H1 (cell line): Measurements from ENCODE around the gene NEDD4L. TPM values are rescaled to one million over a fixed set of nuclear protein-coding genes. Genes with fewer than 3 reads are reported as not detected.

Source experiments
- CTCF ChIA-PET: fragments of 300-600 bp; sonication (Branson Sonifier 250); formaldehyde crosslinking; loops from one replicate; lab custom pipeline; 2021; ENCODE audit not compliant: partially characterized antibody; lab: Charles Lee
- POLR2A ChIA-PET: fragments of 300-600 bp; sonication (Branson Sonifier 250); formaldehyde crosslinking; loops from one replicate; lab custom pipeline; 2021; ENCODE audit warnings: inconsistent platforms; ENCODE audit not compliant: partially characterized antibody; lab: Charles Lee
- DNase-seq, 2 experiments: peaks; one replicate each; pipeline versions ENCODE4 v3.0.0 to v3.0.0-alpha.2; 2010 to 2022; ENCODE audit warnings: low spot score in 2 of 2, low read depth in 1 of 2, mixed read lengths in 1 of 2
- FAIRE-seq: peaks from 2 replicates; lab custom pipeline; 2011; peaks lifted over from hg19 to GRCh38; lab: Jason Lieb, UNC
- H2AFZ ChIP-seq: 2 replicates; pipeline ENCODE4 v1.8.1; 2012; ENCODE audit warnings: low read length, inconsistent platforms
- H2AK5ac ChIP-seq: 2 replicates; pipeline ENCODE4 v1.6.1; 2013; ENCODE audit warnings: low read depth, low read length
- H2BK120ac ChIP-seq: replicated peaks from 2 replicates; pipeline ENCODE3; 2013; ENCODE audit warnings: low read depth, low read length, inconsistent platforms
- H2BK12ac ChIP-seq: 2 replicates; pipeline ENCODE4 v1.6.1; 2013; ENCODE audit warnings: low read depth, low read length
- H2BK15ac ChIP-seq: 2 replicates; pipeline ENCODE4 v1.6.1; 2013; ENCODE audit warnings: low read length
- H2BK20ac ChIP-seq: 2 replicates; pipeline ENCODE4 v1.6.1; 2013; ENCODE audit warnings: low read length
- H2BK5ac ChIP-seq: 2 replicates; pipeline ENCODE4 v1.6.1; 2013; ENCODE audit warnings: low read depth, low read length
- H3K14ac ChIP-seq: 2 replicates; pipeline ENCODE4 v1.6.1; 2013; ENCODE audit warnings: inconsistent platforms; ENCODE audit not compliant: insufficient read length
- H3K18ac ChIP-seq: 2 replicates; pipeline ENCODE4 v1.6.1; 2013; ENCODE audit warnings: low read length; ENCODE audit errors: extremely low read depth
- H3K23ac ChIP-seq: 2 replicates; pipeline ENCODE4 v1.6.1; 2013; ENCODE audit warnings: inconsistent platforms; ENCODE audit not compliant: insufficient read length
- H3K23me2 ChIP-seq: 2 replicates; pipeline ENCODE4 v1.6.1; 2013; ENCODE audit warnings: low read depth, low read length
- H3K27ac ChIP-seq: 2 replicates; pipeline ENCODE4 v1.6.1; 2011; ENCODE audit warnings: low read depth, low read length, inconsistent platforms
- H3K27me3 ChIP-seq, 4 experiments: replicated peaks in 1 of 4; 1 replicate in 1 of 4; 2 replicates in 3 of 4; pipeline versions ENCODE4 v1.6.1 to v1.8.1; 2011 to 2013; ENCODE audit warnings: low read length in 3 of 4, mild to moderate bottlenecking in 3 of 4, inconsistent platforms in 2 of 4, mixed read lengths in 2 of 4, moderate library complexity in 1 of 4; ENCODE audit not compliant: control insufficient read depth in 3 of 4, insufficient read depth in 3 of 4; ENCODE audit errors: extremely low read depth in 1 of 4
- H3K36me3 ChIP-seq, 4 experiments: 2 replicates each; pipeline versions ENCODE4 v1.6.1 to v1.8.1; 2011 to 2013; ENCODE audit warnings: mild to moderate bottlenecking in 4 of 4, low read length in 3 of 4, moderate library complexity in 2 of 4, control low read depth in 1 of 4, inconsistent platforms in 1 of 4; ENCODE audit not compliant: insufficient read depth in 4 of 4, control insufficient read depth in 2 of 4
- H3K4ac ChIP-seq: replicated peaks from 2 replicates; pipeline ENCODE3; 2013; ENCODE audit warnings: low read length, low read depth, mixed read lengths, inconsistent platforms; ENCODE audit not compliant: insufficient read length
- H3K4me1 ChIP-seq, 4 experiments: replicated peaks in 1 of 4; 1 replicate in 1 of 4; 2 replicates in 3 of 4; pipeline versions ENCODE4 v1.6.1 to v1.8.1; 2011 to 2013; ENCODE audit warnings: low read length in 3 of 4, inconsistent platforms in 2 of 4, mixed read lengths in 1 of 4; ENCODE audit not compliant: insufficient read depth in 4 of 4, control insufficient read depth in 3 of 4
- H3K4me2 ChIP-seq, 2 experiments: 2 replicates each; pipeline versions ENCODE4 v1.6.1 to v1.8.1; 2011 to 2013; ENCODE audit warnings: low read depth in 2 of 2, low read length in 2 of 2, control low read depth in 1 of 2, inconsistent platforms in 1 of 2, mild to moderate bottlenecking in 1 of 2; ENCODE audit not compliant: insufficient read depth in 1 of 2
- H3K4me3 ChIP-seq, 4 experiments: fragments of 200-600, 300-600 bp in 1 of 4; sonication (generic), shearing (Covaris generic), sonication (Bioruptor Twin) in 1 of 4; 2 replicates each; pipeline versions ENCODE4 v1.5.1 to v1.8.1; 2011 to 2016; ENCODE audit warnings: low read length in 4 of 4, low read depth in 3 of 4, control low read depth in 2 of 4, inconsistent platforms in 2 of 4, mild to moderate bottlenecking in 2 of 4, mixed read lengths in 1 of 4, moderate library complexity in 1 of 4; ENCODE audit not compliant: insufficient read depth in 2 of 4; ENCODE audit errors: extremely low read depth in 1 of 4
- H3K56ac ChIP-seq: replicated peaks from 2 replicates; pipeline ENCODE3; 2013; ENCODE audit warnings: low read depth, mild to moderate bottlenecking, mixed read lengths, low read length, inconsistent platforms; ENCODE audit not compliant: insufficient read length
- H3K79me1 ChIP-seq: 2 replicates; pipeline ENCODE4 v1.6.1; 2013; ENCODE audit warnings: low read depth, low read length, control low read depth
- H3K79me2 ChIP-seq, 2 experiments: 2 replicates each; pipeline versions ENCODE4 v1.6.1 to v1.8.1; 2012 to 2013; ENCODE audit warnings: low read length in 2 of 2, mild to moderate bottlenecking in 2 of 2, inconsistent platforms in 1 of 2; ENCODE audit not compliant: insufficient read depth in 2 of 2, control insufficient read depth in 1 of 2
- H3K9ac ChIP-seq, 4 experiments: replicated peaks in 1 of 4; 1 replicate in 1 of 4; 2 replicates in 3 of 4; pipeline versions ENCODE4 v1.6.1 to v1.8.1; 2011 to 2013; ENCODE audit warnings: low read depth in 3 of 4, low read length in 3 of 4, control low read depth in 2 of 4, mild to moderate bottlenecking in 2 of 4, moderate library complexity in 2 of 4, inconsistent platforms in 1 of 4; ENCODE audit errors: extremely low read depth in 1 of 4
- H3K9me3 ChIP-seq, 2 experiments: 2 replicates each; pipeline versions ENCODE4 v1.6.1 to v1.8.1; 2012 to 2013; ENCODE audit warnings: mild to moderate bottlenecking in 2 of 2, moderate library complexity in 2 of 2, control low read depth in 1 of 2, inconsistent platforms in 1 of 2, low read depth in 1 of 2, low read length in 1 of 2, mixed read lengths in 1 of 2; ENCODE audit not compliant: insufficient read depth in 2 of 2
- H4K20me1 ChIP-seq, 2 experiments: replicated peaks in 1 of 2; 2 replicates each; pipeline versions ENCODE3 to v1.8.1; 2011 to 2013; ENCODE audit warnings: inconsistent platforms in 2 of 2, low read length in 2 of 2, mild to moderate bottlenecking in 1 of 2; ENCODE audit not compliant: insufficient read depth in 2 of 2, control insufficient read depth in 1 of 2
- H4K5ac ChIP-seq: 2 replicates; pipeline ENCODE4 v1.6.1; 2013; ENCODE audit warnings: low read length, low read depth, mixed read lengths, inconsistent platforms; ENCODE audit not compliant: insufficient read length
- H4K8ac ChIP-seq: 2 replicates; pipeline ENCODE4 v1.8.0; 2013; ENCODE audit warnings: mild to moderate bottlenecking, moderate library complexity, low read length, inconsistent platforms; ENCODE audit not compliant: insufficient read depth; ENCODE audit errors: extremely low read depth
- H4K91ac ChIP-seq: replicated peaks from 2 replicates; pipeline ENCODE3; 2013; ENCODE audit warnings: low read length, mixed read lengths, inconsistent platforms; ENCODE audit not compliant: insufficient read length
- CBX5 ChIP-seq: fragments of 300-800, 300-1000 bp; sonication (generic); IDR thresholded peaks from 2 replicates; pipeline ENCODE4 v1.7.1; 2016; ENCODE audit warnings: antibody characterized with exemption, low read length, low read depth
- HDAC2 ChIP-seq, 2 experiments: fragments of 300-600 bp in 1 of 2; sonication (generic) in 1 of 2; IDR thresholded peaks; 2 replicates each; pipeline ENCODE4 v1.6.1; 2011 to 2012; ENCODE audit warnings: low read depth in 2 of 2, low read length in 2 of 2, mild to moderate bottlenecking in 2 of 2, moderate library complexity in 2 of 2, borderline replicate concordance in 1 of 2, inconsistent platforms in 1 of 2
- JUN ChIP-seq: IDR thresholded peaks from 2 replicates; pipeline ENCODE4 v1.6.1; 2011; ENCODE audit warnings: low read depth, mild to moderate bottlenecking, improper control_type of control experiment, low read length
- RXRA ChIP-seq: IDR thresholded peaks from 2 replicates; pipeline ENCODE4 v1.6.1; 2011; ENCODE audit warnings: low read depth, mild to moderate bottlenecking, low read length, moderate library complexity; ENCODE audit not compliant: insufficient read depth
- YY1 ChIP-seq: IDR thresholded peaks from 2 replicates; pipeline ENCODE4 v1.6.1; 2011; ENCODE audit warnings: low read depth, mild to moderate bottlenecking, low read length
- ZNF274 ChIP-seq: IDR thresholded peaks from 2 replicates; pipeline ENCODE4 v1.7.0; 2012; ENCODE audit warnings: low read length, borderline replicate concordance; ENCODE audit errors: extremely low read depth
- WGBS, 2 experiments: shearing (Covaris generic) in 1 of 2; methylation state at CpG; one replicate each; pipeline versions ENCODE4 v1.1.6 to v1.1.7; 2013 to 2015; ENCODE audit warnings: low lambda C conversion rate in 2 of 2, mixed read lengths in 2 of 2, inconsistent platforms in 1 of 2, low coverage in 1 of 2, missing lambda C conversion rate in 1 of 2; ENCODE audit not compliant: insufficient replicate concordance in 2 of 2, insufficient coverage in 1 of 2, insufficient read length in 1 of 2; ENCODE audit errors: extremely low coverage in 1 of 2, missing lambda C conversion rate in 1 of 2; 5-methylcytosine and 5-hydroxymethylcytosine counted together
- polyA plus RNA-seq, 7 experiments: library from polyadenylated mRNA; depleted of rRNA in 3 of 7; stranded (reverse) in 5 of 7; unstranded in 2 of 7; fragments of >200 nt in 5 of 7; fragments of 200-250 nt in 2 of 7; gene quantifications; 1 replicate in 5 of 7; 2 replicates in 1 of 7; 4 replicates in 1 of 7; pipeline versions ENCODE4 v1.2.1 to v1.2.3, GENCODE V29; 2011 to 2013; ENCODE audit warnings: missing spikeins in 2 of 7, mixed read lengths in 2 of 7
- total RNA-seq: library from RNA; stranded (reverse); fragmentation: NEBNext Ultra II Directional; extraction: Animal tissue kit (Norgen Biotek cat#: 25700); gene quantifications from 2 replicates; pipeline ENCODE4 v1.2.1, GENCODE V29; 2021

Gene NEDD4L
- total and polyA plus RNA-seq, 2 of the 8 experiments (the other 6 are each of a cell fraction or from before 2014, with no cell fraction given) = 37.3 to 69.8 TPM

DNA sequence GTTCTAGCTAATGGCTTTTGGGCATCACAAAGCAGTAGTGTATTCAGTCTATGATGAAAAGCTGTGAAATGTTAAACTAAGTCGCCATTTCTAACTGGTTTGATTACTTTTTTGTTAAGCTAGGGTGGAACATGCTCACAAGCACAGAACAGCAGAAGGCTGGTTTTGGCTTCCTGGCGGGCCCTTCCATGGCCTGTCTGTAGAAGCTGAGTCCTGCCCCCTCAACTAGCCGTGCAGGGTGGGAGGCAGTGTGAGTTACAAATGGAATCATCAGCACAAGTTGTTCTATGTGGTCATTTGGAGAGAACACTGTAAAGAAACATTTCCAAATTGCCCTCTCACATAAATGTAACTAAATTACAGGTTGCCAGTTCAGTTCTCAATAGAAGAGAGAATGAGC lies 294.1 kb downstream of the NEDD4L start:
- no peaks in the 10 kb centered on the region for H3K79me2 ChIP-seq
- H3K9me3 ChIP-seq = no peaks in the 10 kb centered on the region
- peak overlapping the region in 1 of 2 experiments; percentile 53; a peak in 1 of 4 replicates for H3K4me2 ChIP-seq
- no peak overlapping the region for H2BK15ac ChIP-seq
- no peak overlapping the region for H3K14ac ChIP-seq
- H4K91ac ChIP-seq = no peak overlapping the region
- CTCF ChIA-PET = interaction anchor here (0.6 to 2.9 kb wide), 7 partner anchors 10 to 417 kb away, joined by 3 to 13 read pairs (median 3); no protein-coding TSS in a partner anchor
- H3K4me3 ChIP-seq = no peak overlapping the region
- H2BK5ac ChIP-seq = no peak overlapping the region
- no peaks in the 10 kb centered on the region for H3K27me3 ChIP-seq
- no peaks in the 10 kb centered on the region; the same call in 1 of the 2 replicates for H3K23me2 ChIP-seq
- no peak for DNase-seq
- no peak overlapping the region for H3K23ac ChIP-seq
- no peak overlapping the region for H2BK120ac ChIP-seq
- H4K5ac ChIP-seq = peak overlapping the region; percentile 34
- TF ChIP-seq RXRA = no peak
- TF ChIP-seq ZNF274 = no peak
- TF ChIP-seq YY1 = no peak
- no peak for TF ChIP-seq HDAC2 (IDR thresholded peaks at IDR 0.05; ENCODE audit: borderline replicate concordance in 1 of 2, low read depth in 2 of 2, low read length in 2 of 2)
- TF ChIP-seq JUN = no peak
- no peak for TF ChIP-seq CBX5
- no peaks in the 10 kb centered on the region for H3K79me1 ChIP-seq
- FAIRE-seq = no peak
- no peak overlapping the region for H3K9ac ChIP-seq
- no peaks in the 10 kb centered on the region for H4K20me1 ChIP-seq
- POLR2A ChIA-PET = no interaction called here
- H2BK12ac ChIP-seq = peak overlapping the region; percentile 21; the same call in 1 of the 2 replicates
- WGBS, 2 experiments = 80% methylated on average over 3 of the region's 3 CpGs; no CpG with 5 or more reads in 1 of the 2 experiments
- H2AFZ ChIP-seq = no peak overlapping the region
- H3K4ac ChIP-seq = no peak overlapping the region
- no peak overlapping the region for H4K8ac ChIP-seq
- H2AK5ac ChIP-seq = no peak overlapping the region
- no peak overlapping the region for H3K27ac ChIP-seq
- H3K4me1 ChIP-seq = peaks cover 10 to 43% (median 34%) of the 10 kb centered on the region in 4 experiments
- H2BK20ac ChIP-seq = no peak overlapping the region
- peaks cover 0 to 10% (median 0%) of the 10 kb centered on the region in 4 experiments; a peak in 2 of 8 replicates for H3K36me3 ChIP-seq
- H3K56ac ChIP-seq = no peak overlapping the region
- no peak overlapping the region for H3K18ac ChIP-seq
